T-helper 2 cell treated with Interferon-gamma antibody and Interleukin-4, amounts not matched to agents 5 μg/mL and 100 μg/mL, for 36 hours (primary cell): ENCODE measurements around the gene IKZF3.

ENCODE experiments used
- DNase-seq: peaks from one replicate; pipeline ENCODE4 v3.0.0; 2021; ENCODE audit warnings: low spot score
- H3K27ac Mint-ChIP-seq: one replicate; pipeline ENCODE4 v1.8.0; 2021; ENCODE audit warnings: mild to moderate bottlenecking, mixed read lengths
- H3K27me3 Mint-ChIP-seq: one replicate; pipeline ENCODE4 v1.8.0; 2021; ENCODE audit warnings: low read depth, mixed read lengths
- H3K36me3 Mint-ChIP-seq: one replicate; pipeline ENCODE4 v1.8.0; 2021; ENCODE audit warnings: low read depth, mixed read lengths
- H3K4me1 Mint-ChIP-seq: one replicate; pipeline ENCODE4 v1.8.0; 2021; ENCODE audit warnings: low read depth, mixed read lengths
- H3K4me3 Mint-ChIP-seq: one replicate; pipeline ENCODE4 v1.8.0; 2022; ENCODE audit warnings: mild to moderate bottlenecking, moderate library complexity, mixed read lengths
- H3K9me3 Mint-ChIP-seq: one replicate; pipeline ENCODE4 v1.8.0; 2021; ENCODE audit warnings: mixed read lengths

Gene IKZF3

GRCh38 chr17:39793301-39793872 lies 70.7 kb downstream of the IKZF3 start:
- DNase-seq, result no peak
- Mint-ChIP-seq H3K4me1 (peaks cover 54% of the 10 kb centered on the region), H3K27ac (peak overlapping the region; percentile 89), H3K4me3 (peak overlapping the region; percentile 78), H3K36me3 (peaks cover 30% of the 10 kb centered on the region), H3K9me3 (no peaks in the 10 kb centered on the region), H3K27me3 (no peaks in the 10 kb centered on the region)

GRCh38 chr17:39792526-39793221 lies 71.4 kb downstream of the IKZF3 start:
- Mint-ChIP-seq H3K27ac (peak overlapping the region; percentile 89), H3K4me1 (peaks cover 51% of the 10 kb centered on the region), H3K9me3 (no peaks in the 10 kb centered on the region), H3K4me3 (peak overlapping the region; percentile 78), H3K36me3 (peaks cover 32% of the 10 kb centered on the region), H3K27me3 (no peaks in the 10 kb centered on the region)
- DNase-seq, result no peak

DNA sequence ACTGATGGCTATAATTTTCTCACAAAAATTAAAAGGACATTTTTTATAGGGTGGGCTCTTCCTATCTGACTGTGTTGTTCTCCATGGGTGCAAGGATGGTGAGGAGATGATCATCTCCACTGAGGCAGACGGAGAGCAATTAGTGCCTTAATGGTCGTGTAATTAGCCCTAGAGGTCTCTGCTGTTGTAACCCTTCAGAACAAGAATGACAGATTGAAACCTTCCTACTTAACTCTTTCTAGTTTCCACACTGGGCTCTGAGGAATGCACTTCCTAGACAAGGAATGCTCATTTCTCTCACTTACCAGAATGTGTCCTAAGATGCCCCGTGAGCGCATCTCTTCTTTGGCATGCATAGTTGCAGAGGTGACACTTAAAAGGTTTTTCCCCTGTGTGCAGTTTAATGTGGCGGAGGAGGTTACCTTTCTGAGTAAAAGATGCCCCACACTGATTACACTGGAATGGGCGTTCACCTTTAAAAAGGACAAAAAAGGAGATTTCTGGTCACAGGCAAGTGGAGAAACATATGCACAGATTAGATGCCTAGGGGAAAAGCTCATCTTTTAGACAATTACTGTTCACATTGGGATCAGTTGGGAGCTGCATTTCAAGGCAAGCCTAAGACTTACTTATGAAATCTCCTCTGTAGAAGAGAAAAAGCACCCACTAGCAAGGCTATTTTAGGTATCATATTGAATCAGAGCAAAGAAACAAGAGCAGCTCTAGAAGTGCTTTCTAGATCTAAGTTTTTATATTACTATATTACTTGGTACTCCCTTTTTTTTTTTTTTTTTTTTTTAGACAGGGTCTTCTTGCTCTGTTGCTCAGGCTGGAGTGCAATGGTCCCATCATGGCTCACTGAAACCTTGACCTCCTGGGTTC lies 72.8 kb downstream of the IKZF3 start:
- peak; percentile 68 for DNase-seq
- Mint-ChIP-seq H3K9me3 (no peaks in the 10 kb centered on the region), H3K36me3 (peaks cover 39% of the 10 kb centered on the region), H3K4me3 (peak overlapping the region; percentile 79), H3K27ac (peak overlapping the region; percentile 82), H3K27me3 (no peaks in the 10 kb centered on the region), H3K4me1 (peaks cover 53% of the 10 kb centered on the region)

DNA sequence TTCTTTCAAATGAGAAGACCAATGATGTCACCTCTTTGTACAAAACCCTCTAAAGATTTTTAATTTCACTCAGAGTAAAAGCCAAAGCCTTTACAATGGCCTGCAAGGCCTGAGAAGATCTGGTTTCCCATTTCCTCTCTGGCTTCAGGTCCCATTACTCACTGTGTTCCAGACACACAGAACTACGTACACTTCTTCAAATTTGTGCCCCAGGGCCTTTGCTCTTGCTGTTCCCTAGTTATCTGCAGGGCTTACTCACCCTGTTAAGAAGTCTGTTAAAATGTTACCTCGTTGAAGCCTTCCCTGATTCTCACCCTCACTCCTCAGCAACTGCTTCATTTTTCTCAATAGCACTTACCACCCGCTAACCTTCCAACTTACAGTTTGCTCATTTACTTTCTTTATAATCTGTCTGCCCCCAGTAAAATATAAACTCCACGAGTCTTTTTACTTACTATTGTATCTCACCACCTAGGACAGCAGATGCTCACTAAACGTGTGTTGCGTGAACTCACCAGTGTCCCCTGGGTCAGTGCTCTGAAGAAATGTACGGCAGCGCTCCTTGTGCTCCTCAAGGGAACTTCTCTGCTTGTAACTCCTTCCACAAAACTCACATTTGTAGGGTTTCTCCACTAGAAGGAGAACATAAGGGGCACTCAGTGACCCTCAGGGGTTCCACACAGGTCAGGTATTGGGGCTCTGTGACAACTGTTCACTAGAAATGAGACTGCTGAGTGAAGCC lies 76.2 kb downstream of the IKZF3 start:
- no peaks in the 10 kb centered on the region for H3K27me3 Mint-ChIP-seq
- peaks cover 35% of the 10 kb centered on the region for H3K4me1 Mint-ChIP-seq
- H3K4me3 Mint-ChIP-seq, result no peak overlapping the region
- no peaks in the 10 kb centered on the region for H3K9me3 Mint-ChIP-seq
- peaks cover 47% of the 10 kb centered on the region for H3K36me3 Mint-ChIP-seq
- H3K27ac Mint-ChIP-seq, result no peak overlapping the region
- DNase-seq, result no peak

DNA sequence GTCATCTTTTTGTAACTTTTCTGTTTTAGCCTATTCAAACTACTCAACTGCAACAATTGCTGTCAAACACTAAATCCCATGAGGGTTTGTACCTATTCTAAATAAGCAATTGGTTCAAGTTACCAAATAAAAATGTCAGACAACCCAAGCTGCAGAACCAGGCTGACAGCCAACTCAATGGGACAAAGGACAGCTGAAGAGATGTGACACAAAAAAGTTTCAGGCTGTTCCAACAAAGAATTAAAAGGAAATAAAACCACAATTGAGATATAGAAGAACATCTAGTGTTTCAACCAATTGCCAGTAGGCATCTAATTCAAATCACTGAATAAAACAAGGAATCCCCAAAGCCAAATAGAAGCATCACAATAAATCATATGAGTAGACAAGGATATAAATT lies 77.1 kb downstream of the IKZF3 start:
- no peaks in the 10 kb centered on the region for H3K9me3 Mint-ChIP-seq
- no peak for DNase-seq
- peaks cover 33% of the 10 kb centered on the region for H3K4me1 Mint-ChIP-seq
- peaks cover 55% of the 10 kb centered on the region for H3K36me3 Mint-ChIP-seq
- no peak overlapping the region for H3K27ac Mint-ChIP-seq
- no peaks in the 10 kb centered on the region for H3K27me3 Mint-ChIP-seq
- H3K4me3 Mint-ChIP-seq, result no peak overlapping the region

- Mint-ChIP-seq H3K9me3 (no peaks in the 10 kb centered on the region), H3K4me3 (no peak overlapping the region), H3K4me1 (peaks cover 38% of the 10 kb centered on the region), H3K27me3 (no peaks in the 10 kb centered on the region), H3K27ac (no peak overlapping the region), H3K36me3 (peaks cover 44% of the 10 kb centered on the region)
- DNase-seq, result no peak
These were observed 81.1 kb downstream of the IKZF3 start for GRCh38 chr17:39782980-39783379.

DNA sequence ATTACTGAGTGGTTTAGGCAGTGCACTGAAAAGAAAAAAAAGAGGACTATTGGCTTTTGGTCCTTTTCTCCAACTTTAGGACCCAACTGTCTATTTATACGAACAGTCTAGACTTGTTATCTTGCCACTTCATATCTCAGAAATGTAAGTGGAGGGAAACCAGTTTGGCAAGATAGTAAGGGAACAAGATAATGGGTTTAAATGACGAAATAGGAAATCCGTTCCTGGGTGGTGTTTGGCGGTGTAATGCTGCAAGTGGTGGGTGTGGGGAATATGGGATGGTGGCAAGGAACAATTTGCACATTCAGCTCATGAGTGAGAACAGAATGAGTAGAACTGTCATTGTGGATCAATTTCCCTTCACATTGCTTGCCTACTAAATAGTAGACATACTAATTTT lies 81.6 kb downstream of the IKZF3 start:
- H3K4me3 Mint-ChIP-seq, result no peak overlapping the region
- peaks cover 39% of the 10 kb centered on the region for H3K36me3 Mint-ChIP-seq
- no peaks in the 10 kb centered on the region for H3K27me3 Mint-ChIP-seq
- peaks cover 40% of the 10 kb centered on the region for H3K4me1 Mint-ChIP-seq
- no peak overlapping the region for H3K27ac Mint-ChIP-seq
- no peaks in the 10 kb centered on the region for H3K9me3 Mint-ChIP-seq
- no peak for DNase-seq

DNA sequence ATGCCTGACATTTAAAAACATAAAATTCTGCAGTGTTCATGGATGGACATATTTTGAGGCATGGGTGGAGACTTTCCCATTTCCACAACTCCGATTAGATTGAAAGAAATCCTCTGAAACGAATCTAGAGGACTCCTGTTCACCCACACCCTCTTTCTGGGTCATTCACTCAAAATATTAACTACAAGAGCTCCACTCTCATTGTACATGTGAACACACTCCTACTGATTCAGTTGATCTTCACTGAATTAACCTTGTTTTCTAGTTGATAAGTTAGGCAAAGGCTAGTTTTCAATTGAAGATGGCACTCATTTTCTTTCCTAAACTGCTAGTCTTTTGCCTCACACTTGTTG lies 82.3 kb downstream of the IKZF3 start:
- no peak overlapping the region for H3K4me3 Mint-ChIP-seq

GRCh38 chr17:39781031-39781860 lies 82.9 kb downstream of the IKZF3 start:
- Mint-ChIP-seq H3K27me3 (no peaks in the 10 kb centered on the region), H3K36me3 (peaks cover 35% of the 10 kb centered on the region), H3K4me3 (no peak overlapping the region), H3K9me3 (no peaks in the 10 kb centered on the region), H3K4me1 (peaks cover 46% of the 10 kb centered on the region), H3K27ac (no peak overlapping the region)
- DNase-seq, result no peak

More for the DNA sequence above, 82.3 kb downstream of the IKZF3 start:
- H3K27ac Mint-ChIP-seq, result no peak overlapping the region
- H3K4me1 Mint-ChIP-seq, result peaks cover 40% of the 10 kb centered on the region
- no peaks in the 10 kb centered on the region for H3K27me3 Mint-ChIP-seq
- H3K36me3 Mint-ChIP-seq, result peaks cover 33% of the 10 kb centered on the region
- H3K9me3 Mint-ChIP-seq, result no peaks in the 10 kb centered on the region
- no peak for DNase-seq

DNA sequence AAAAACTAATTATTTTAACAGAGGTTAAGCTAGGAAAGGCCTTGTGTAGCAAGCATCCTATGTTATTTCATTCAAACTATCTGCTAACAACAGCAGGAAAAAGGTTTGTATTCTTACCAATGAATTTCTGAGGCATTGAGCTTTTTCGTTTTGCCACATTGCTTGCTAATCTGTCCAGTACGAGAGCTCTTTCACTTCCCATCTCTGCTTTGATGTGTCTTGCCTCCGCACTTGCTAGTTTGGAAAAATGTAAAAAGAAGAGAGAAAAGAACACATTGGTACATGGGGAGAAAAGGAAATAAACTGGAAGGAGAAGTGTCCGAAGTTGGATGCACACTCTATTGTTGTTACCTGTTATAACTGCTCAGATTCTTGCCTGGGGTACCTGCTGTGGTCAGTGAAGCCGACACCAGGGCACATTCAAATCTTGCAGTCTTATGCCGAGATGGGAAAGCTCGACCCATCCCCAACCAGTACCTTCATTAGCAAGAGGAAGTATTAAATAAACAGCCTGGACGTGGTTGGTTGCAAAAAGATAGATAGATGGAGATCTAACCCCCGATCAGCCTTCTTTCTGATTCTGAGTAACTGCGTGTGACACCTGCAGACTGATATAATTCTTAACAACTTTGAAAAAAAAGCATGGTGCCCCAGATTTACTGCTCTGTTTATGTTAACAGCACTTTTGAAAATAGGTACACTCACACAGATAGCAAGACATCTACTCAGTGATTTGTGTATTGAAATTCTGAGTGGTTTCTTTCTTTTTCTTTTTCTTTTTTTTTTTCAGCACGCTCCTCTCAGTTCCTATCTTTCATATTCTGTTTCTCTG lies 86.4 kb downstream of the IKZF3 start:
- H3K36me3 Mint-ChIP-seq, result peaks cover 31% of the 10 kb centered on the region
- H3K9me3 Mint-ChIP-seq, result no peaks in the 10 kb centered on the region
- peak overlapping the region; percentile 80 for H3K4me3 Mint-ChIP-seq
- no peaks in the 10 kb centered on the region for H3K27me3 Mint-ChIP-seq
- no peak for DNase-seq
- peak overlapping the region; percentile 83 for H3K27ac Mint-ChIP-seq
- peaks cover 64% of the 10 kb centered on the region for H3K4me1 Mint-ChIP-seq

DNA sequence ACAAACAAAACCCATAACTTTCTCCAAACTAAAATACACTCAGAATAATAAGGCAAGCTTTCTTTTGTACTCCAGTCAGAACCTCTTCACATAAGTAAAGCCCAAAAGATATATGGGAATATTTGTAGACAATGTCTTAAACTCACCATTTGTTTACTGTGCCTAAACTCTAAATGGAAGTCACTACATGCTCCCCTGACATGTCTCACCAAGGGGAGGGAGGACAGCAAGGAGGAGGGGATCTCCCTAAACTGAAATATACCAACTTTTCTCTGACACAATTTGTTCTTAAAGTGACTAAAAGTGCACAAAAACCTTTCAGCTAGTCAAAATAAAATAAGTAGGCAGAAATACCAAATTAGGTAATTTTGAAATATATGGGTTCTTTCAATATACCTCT lies 87.9 kb downstream of the IKZF3 start:
- Mint-ChIP-seq H3K4me3 (peak overlapping the region; percentile 80), H3K4me1 (peaks cover 65% of the 10 kb centered on the region), H3K27me3 (no peaks in the 10 kb centered on the region), H3K36me3 (peaks cover 32% of the 10 kb centered on the region), H3K9me3 (no peaks in the 10 kb centered on the region), H3K27ac (peak overlapping the region; percentile 74)
- DNase-seq, result no peak

- DNase-seq, result no peak
- Mint-ChIP-seq H3K36me3 (peaks cover 29% of the 10 kb centered on the region), H3K27me3 (no peaks in the 10 kb centered on the region), H3K4me1 (peaks cover 68% of the 10 kb centered on the region), H3K4me3 (peak overlapping the region; percentile 33), H3K27ac (peak overlapping the region; percentile 1), H3K9me3 (no peaks in the 10 kb centered on the region)
These were observed 89.1 kb downstream of the IKZF3 start for GRCh38 chr17:39775031-39775430.
